Activated CD4-positive, alpha-beta T cell treated with anti-CD3 and anti-CD28 coated beads for 4 hours (primary cell): ENCODE results near the gene MAP3K7CL.

Experiments
- DNase-seq, 2 donors: peaks; one replicate each; pipeline ENCODE4 v3.0.0-alpha.2; 2020

The MAP3K7CL gene

GRCh38 chr21:29130270-29130969, at the start of gene MAP3K7CL:
MAP3K7CL (plus strand) TSS chr21:29130644; CDS start chr21:29133345, 2,701 bp downstream.
- no peak for DNase-seq

GRCh38 chr21:29082046-29082815, 48.2 kb upstream of the MAP3K7CL start:
- DNase-seq, result no peak

GRCh38 chr21:29083306-29083705, 47.1 kb upstream of the MAP3K7CL start:
- DNase-seq, result no peak

- no peak for DNase-seq
Observed at GRCh38 chr21:29084372-29084771, 46.1 kb upstream of the MAP3K7CL start.

- no peak for DNase-seq
Observed at GRCh38 chr21:29085106-29085752, 45.2 kb upstream of the MAP3K7CL start.

- DNase-seq, result no peak
Observed at GRCh38 chr21:29091033-29091432, 39.4 kb upstream of the MAP3K7CL start.

- DNase-seq, result no peak
Observed at GRCh38 chr21:29092102-29092959, 38.1 kb upstream of the MAP3K7CL start.

GRCh38 chr21:29096218-29097015, 34.0 kb upstream of the MAP3K7CL start:
- DNase-seq, result no peak

- DNase-seq, result no peak
Observed at GRCh38 chr21:29098156-29098555, 32.3 kb upstream of the MAP3K7CL start.

GRCh38 chr21:29102791-29103257, 27.6 kb upstream of the MAP3K7CL start:
- DNase-seq, result no peak

GRCh38 chr21:29104239-29104708, 26.2 kb upstream of the MAP3K7CL start:
- DNase-seq, result no peak

GRCh38 chr21:29105218-29105617, 25.2 kb upstream of the MAP3K7CL start:
- DNase-seq, result no peak

GRCh38 chr21:29114765-29115500, 15.5 kb upstream of the MAP3K7CL start:
- DNase-seq, result no peak

GRCh38 chr21:29115899-29116298, 14.5 kb upstream of the MAP3K7CL start:
- DNase-seq, result no peak

GRCh38 chr21:29117372-29117955, 13.0 kb upstream of the MAP3K7CL start:
- DNase-seq, result no peak

- no peak for DNase-seq
Observed at GRCh38 chr21:29121759-29122158, 8.7 kb upstream of the MAP3K7CL start.

- DNase-seq, result no peak
Observed at GRCh38 chr21:29124645-29125044, 5.8 kb upstream of the MAP3K7CL start.

- DNase-seq, result no peak
Observed at GRCh38 chr21:29125191-29125590, 5.3 kb upstream of the MAP3K7CL start.

- DNase-seq, result no peak
Observed at GRCh38 chr21:29125979-29126378, 4.5 kb upstream of the MAP3K7CL start.

GRCh38 chr21:29133241-29133640, 2.8 kb downstream of the MAP3K7CL start:
- no peak for DNase-seq

- DNase-seq, result no peak
Observed at GRCh38 chr21:29133796-29134195, 3.4 kb downstream of the MAP3K7CL start.
